Mesenchymal stem cell (in vitro differentiated cells and primary cell): ENCODE data around the gene SLC2A14.
"Not testable (repeated sequence)": the region's sequence is repeated elsewhere in the genome, so short reads cannot be mapped to it uniquely, and the experiment has no call there.

Experiments used
- DNase-seq: peaks from one replicate; pipeline ENCODE4 v3.0.0-alpha.2; 2013
- H2AFZ ChIP-seq: one replicate; pipeline ENCODE4 v1.6.1; 2013; ENCODE audit warnings: low read depth, mild to moderate bottlenecking, control low read depth, inconsistent platforms, low read length, moderate library complexity
- H2AK5ac ChIP-seq: 2 replicates; pipeline ENCODE4 v1.6.1; 2013; ENCODE audit warnings: low read length, moderate library complexity, mild to moderate bottlenecking, inconsistent platforms; ENCODE audit not compliant: severe bottlenecking
- H2BK120ac ChIP-seq: one replicate; pipeline ENCODE4 v1.6.1; 2013; ENCODE audit warnings: low read depth, mild to moderate bottlenecking, inconsistent platforms, low read length, moderate library complexity
- H2BK12ac ChIP-seq, 2 experiments: one replicate each; pipeline ENCODE4 v1.6.1; 2013; ENCODE audit warnings: inconsistent platforms in 2 of 2, low read length in 2 of 2, mild to moderate bottlenecking in 2 of 2, moderate library complexity in 2 of 2, control low read depth in 1 of 2
- H2BK15ac ChIP-seq: one replicate; pipeline ENCODE4 v1.6.1; 2013; ENCODE audit warnings: mild to moderate bottlenecking, low read depth, inconsistent platforms; ENCODE audit not compliant: poor library complexity, severe bottlenecking
- H2BK5ac ChIP-seq: 2 replicates; pipeline ENCODE4 v1.6.1; 2013; ENCODE audit warnings: low read depth, mild to moderate bottlenecking, low read length, control low read depth, inconsistent platforms; ENCODE audit not compliant: poor library complexity, severe bottlenecking
- H3K14ac ChIP-seq, 2 experiments: one replicate each; pipeline ENCODE4 v1.6.1; 2013; ENCODE audit warnings: inconsistent platforms in 2 of 2, low read length in 2 of 2, control low read depth in 1 of 2, mild to moderate bottlenecking in 1 of 2, moderate library complexity in 1 of 2
- H3K18ac ChIP-seq, 2 experiments: one replicate each; pipeline ENCODE4 v1.6.1; 2013; ENCODE audit warnings: inconsistent platforms in 2 of 2, low read length in 2 of 2, control low read depth in 1 of 2, low read depth in 1 of 2, mild to moderate bottlenecking in 1 of 2
- H3K23ac ChIP-seq, 2 experiments: one replicate each; pipeline ENCODE4 v1.6.1; 2013; ENCODE audit warnings: inconsistent platforms in 2 of 2, low read length in 2 of 2, mild to moderate bottlenecking in 2 of 2, moderate library complexity in 2 of 2, control low read depth in 1 of 2
- H3K27ac ChIP-seq: 2 replicates; pipeline ENCODE4 v1.5.1; 2013; ENCODE audit warnings: mild to moderate bottlenecking, moderate library complexity, low read length, control low read depth, inconsistent platforms; ENCODE audit not compliant: poor library complexity, severe bottlenecking
- H3K27me3 ChIP-seq, 2 experiments: 2 replicates each; pipeline versions ENCODE4 v1.6.1 to v1.7.0; 2013; ENCODE audit warnings: low read length in 2 of 2, mild to moderate bottlenecking in 2 of 2, moderate library complexity in 2 of 2, control low read depth in 1 of 2, inconsistent platforms in 1 of 2; ENCODE audit not compliant: control insufficient read depth in 1 of 2, insufficient read depth in 1 of 2
- H3K36me3 ChIP-seq, 2 experiments: 2 replicates each; pipeline versions ENCODE4 v1.6.1 to v1.7.0; 2013; ENCODE audit warnings: low read length in 2 of 2, control low read depth in 1 of 2, inconsistent platforms in 1 of 2, low read depth in 1 of 2, mild to moderate bottlenecking in 1 of 2; ENCODE audit not compliant: insufficient read depth in 2 of 2, control insufficient read depth in 1 of 2
- H3K4ac ChIP-seq, 2 experiments: one replicate each; pipeline ENCODE4 v1.6.1; 2013; ENCODE audit warnings: inconsistent platforms in 2 of 2, low read length in 2 of 2, mild to moderate bottlenecking in 2 of 2, moderate library complexity in 2 of 2, control low read depth in 1 of 2, low read depth in 1 of 2
- H3K4me1 ChIP-seq: 2 replicates; pipeline ENCODE4 v1.6.1; 2013; ENCODE audit warnings: low read depth, low read length, control low read depth; ENCODE audit not compliant: control insufficient read depth, insufficient read depth
- H3K4me2 ChIP-seq: 2 replicates; pipeline ENCODE4 v1.6.1; 2013; ENCODE audit warnings: low read length, mild to moderate bottlenecking, inconsistent platforms; ENCODE audit not compliant: poor library complexity, severe bottlenecking
- H3K4me3 ChIP-seq, 2 experiments: 2 replicates each; pipeline versions ENCODE4 v1.5.1 to v1.7.0; 2013; ENCODE audit warnings: low read length in 2 of 2, mild to moderate bottlenecking in 2 of 2, control low read depth in 1 of 2, low read depth in 1 of 2; ENCODE audit not compliant: insufficient read depth in 1 of 2
- H3K79me1 ChIP-seq: replicated peaks from 2 replicates; pipeline ENCODE4 v1.6.1; 2013; ENCODE audit warnings: mild to moderate bottlenecking, control low read depth, low read length, inconsistent platforms; ENCODE audit not compliant: poor library complexity, severe bottlenecking
- H3K9ac ChIP-seq: 2 replicates; pipeline ENCODE4 v1.7.0; 2013; ENCODE audit warnings: mild to moderate bottlenecking, low read length, moderate library complexity
- H3K9me3 ChIP-seq: 2 replicates; pipeline ENCODE4 v1.7.0; 2013; ENCODE audit warnings: mild to moderate bottlenecking, low read length; ENCODE audit not compliant: control insufficient read depth
- H4K8ac ChIP-seq: one replicate; pipeline ENCODE4 v1.6.1; 2013; ENCODE audit warnings: inconsistent platforms, mild to moderate bottlenecking, low read length, moderate library complexity
- H4K91ac ChIP-seq: one replicate; pipeline ENCODE4 v1.6.1; 2013; ENCODE audit warnings: mild to moderate bottlenecking, low read length, inconsistent platforms
- WGBS: methylation state at CpG from one replicate; pipeline ENCODE4 v1.1.7; 2013; ENCODE audit warnings: mixed read lengths; 5-methylcytosine and 5-hydroxymethylcytosine counted together

Gene SLC2A14

GRCh38 chr12:7916936-7917335 lies 44.2 kb upstream of the SLC2A14 start:
- no peak overlapping the region for H3K14ac ChIP-seq

GRCh38 chr12:7915661-7916403 lies 43.1 kb upstream of the SLC2A14 start:
- Histone ChIP-seq H3K14ac (no peak overlapping the region), H2BK12ac (no peak overlapping the region), H3K4ac (no peak overlapping the region), H3K4me2 (no peak overlapping the region), H3K27me3 (no peaks in the 10 kb centered on the region), H2BK120ac (no peak overlapping the region), H4K91ac (no peak overlapping the region), H3K36me3 (peaks cover 10 to 33% of the 10 kb centered on the region in 2 experiments), H3K23ac (no peak overlapping the region), H2AK5ac (no peak overlapping the region), H2BK15ac (no peak overlapping the region), H3K27ac (no peak overlapping the region), H3K9ac (no peak overlapping the region), H3K4me1 (no peaks in the 10 kb centered on the region), H3K79me1 (peaks cover 5% of the 10 kb centered on the region), H2AFZ (no peak overlapping the region), H4K8ac (no peak overlapping the region), H3K4me3 (peak overlapping the region in 1 of 2 experiments; percentile 53), H2BK5ac (no peak overlapping the region), H3K18ac (no peak overlapping the region), H3K9me3 (no peaks in the 10 kb centered on the region)
- peak; percentile 39 for DNase-seq
- WGBS: 92% methylated on average over 29 of the region's 38 CpGs

More at GRCh38 chr12:7916936-7917335, 44.2 kb upstream of the SLC2A14 start:
- H3K79me1 ChIP-seq: peaks cover 5% of the 10 kb centered on the region
- H3K36me3 ChIP-seq: peaks cover 18 to 44% of the 10 kb centered on the region in 2 experiments
- H3K4me3 ChIP-seq: no peak overlapping the region
- peak; percentile 52 for DNase-seq
- H2BK15ac ChIP-seq: no peak overlapping the region
- H3K27me3 ChIP-seq: no peaks in the 10 kb centered on the region
- 90% methylated on average over 1 of the region's 1 CpG for WGBS
- H3K4me2 ChIP-seq: no peak overlapping the region
- no peak overlapping the region for H3K9ac ChIP-seq
- H3K18ac ChIP-seq: no peak overlapping the region
- H2AK5ac ChIP-seq: no peak overlapping the region
- no peak overlapping the region for H3K27ac ChIP-seq
- no peak overlapping the region for H2BK12ac ChIP-seq
- H3K9me3 ChIP-seq: no peaks in the 10 kb centered on the region
- H4K8ac ChIP-seq: no peak overlapping the region
- no peak overlapping the region for H2BK5ac ChIP-seq
- H2AFZ ChIP-seq: no peak overlapping the region
- no peak overlapping the region for H2BK120ac ChIP-seq
- H3K23ac ChIP-seq: no peak overlapping the region
- no peaks in the 10 kb centered on the region for H3K4me1 ChIP-seq
- H4K91ac ChIP-seq: no peak overlapping the region
- H3K4ac ChIP-seq: no peak overlapping the region

- not testable (repeated sequence) for H3K9me3 ChIP-seq, H4K8ac ChIP-seq, H2AK5ac ChIP-seq, H3K14ac ChIP-seq, H3K27me3 ChIP-seq, DNase-seq, H3K4ac ChIP-seq, H3K4me2 ChIP-seq, H3K36me3 ChIP-seq, H2BK12ac ChIP-seq, H3K9ac ChIP-seq, H3K4me3 ChIP-seq, H2BK5ac ChIP-seq, H2AFZ ChIP-seq, H3K79me1 ChIP-seq, H3K4me1 ChIP-seq, H3K23ac ChIP-seq, H4K91ac ChIP-seq, H3K18ac ChIP-seq, H2BK120ac ChIP-seq, H3K27ac ChIP-seq, H2BK15ac ChIP-seq
- WGBS: 91% methylated on average over 6 of the region's 7 CpGs
Measured at GRCh38 chr12:7910106-7910505, 37.4 kb upstream of the SLC2A14 start.

GRCh38 chr12:7907009-7907408 lies 34.3 kb upstream of the SLC2A14 start:
- Histone ChIP-seq H3K36me3 (no peaks in the 10 kb centered on the region), H3K4ac (no peak overlapping the region), H3K14ac (no peak overlapping the region), H2BK12ac (peak overlapping the region in 1 of 2 experiments; percentile 31), H3K9ac (no peak overlapping the region), H3K4me2 (no peak overlapping the region), H2BK5ac (no peak overlapping the region), H2AFZ (no peak overlapping the region), H4K8ac (no peak overlapping the region), H3K4me3 (no peak overlapping the region), H3K18ac (peak overlapping the region in 1 of 2 experiments; percentile 24), H3K4me1 (peaks cover 2% of the 10 kb centered on the region), H3K27ac (no peak overlapping the region), H3K79me1 (no peaks in the 10 kb centered on the region), H4K91ac (no peak overlapping the region), H2BK120ac (no peak overlapping the region), H3K27me3 (no peaks in the 10 kb centered on the region), H3K23ac (no peak overlapping the region), H3K9me3 (no peaks in the 10 kb centered on the region), H2BK15ac (no peak overlapping the region), H2AK5ac (no peak overlapping the region)
- 47% methylated on average over 3 of the region's 3 CpGs for WGBS
- DNase-seq: peak; percentile 65
